Neuron (in vitro differentiated cells): ENCODE data around the gene NPTX1.
A peak's percentile ranks its signal among the peaks of the same experiment; 100 is the strongest.

ENCODE experiments used
- H2AFZ ChIP-seq: one replicate; pipeline ENCODE4 v1.6.1; 2013; ENCODE audit warnings: low read depth, mild to moderate bottlenecking, inconsistent platforms, low read length, moderate library complexity
- H3K27me3 ChIP-seq: one replicate; pipeline ENCODE4 v1.6.1; 2013; ENCODE audit warnings: low read length; ENCODE audit not compliant: insufficient read depth
- H3K36me3 ChIP-seq: one replicate; pipeline ENCODE4 v1.6.1; 2013; ENCODE audit warnings: low read length; ENCODE audit not compliant: insufficient read depth
- H3K4me1 ChIP-seq: one replicate; pipeline ENCODE4 v1.6.1; 2013; ENCODE audit warnings: low read length; ENCODE audit not compliant: insufficient read depth
- H3K4me3 ChIP-seq: 2 replicates; pipeline ENCODE4 v1.5.1; 2013; ENCODE audit warnings: mild to moderate bottlenecking, low read length, moderate library complexity
- H3K9me3 ChIP-seq: one replicate; pipeline ENCODE4 v1.6.1; 2013; ENCODE audit warnings: low read length

The NPTX1 gene

DNA sequence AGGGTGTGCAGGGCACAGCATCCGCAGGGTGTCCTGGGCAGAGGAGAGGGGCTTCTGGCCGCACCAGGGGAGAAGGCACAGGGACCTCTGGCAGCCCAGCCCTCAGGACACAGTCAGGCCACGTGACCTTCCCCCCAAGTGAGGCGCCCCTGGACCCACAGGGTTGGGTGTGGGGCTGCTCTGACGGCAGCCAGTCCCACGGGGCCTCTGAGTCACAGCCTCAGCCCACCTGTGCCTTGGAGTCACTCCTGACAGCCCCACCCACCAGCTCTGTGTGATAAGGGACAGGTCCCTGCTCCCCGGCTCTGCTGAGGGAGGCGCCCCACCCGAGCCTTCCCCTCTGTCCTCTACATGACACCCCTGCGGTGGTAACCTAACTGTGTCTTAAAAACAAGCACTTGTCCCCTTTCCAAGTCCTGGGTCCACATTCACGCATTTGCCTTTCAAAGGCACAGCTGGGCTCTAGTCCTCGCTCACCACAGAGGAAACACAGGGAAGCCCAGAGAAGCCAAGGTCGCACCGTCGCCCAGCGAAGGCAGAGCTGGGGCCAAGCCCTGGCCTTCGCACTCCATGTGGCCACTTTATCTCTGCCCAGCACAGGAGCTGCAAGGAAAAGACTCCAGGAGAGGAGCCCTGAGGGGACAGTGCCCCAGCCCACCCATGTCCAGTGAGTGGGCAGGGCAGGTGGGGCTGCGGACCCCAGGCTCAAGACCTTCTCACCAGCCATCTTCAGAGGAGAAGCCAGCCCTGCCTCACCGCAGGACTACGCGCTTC lies 5.1 kb upstream of the NPTX1 start:
- no peak overlapping the region for H2AFZ ChIP-seq
- no peak overlapping the region for H3K4me3 ChIP-seq
- H3K36me3 ChIP-seq: no peaks in the 10 kb centered on the region
- peaks cover 7% of the 10 kb centered on the region for H3K4me1 ChIP-seq
- H3K9me3 ChIP-seq: no peaks in the 10 kb centered on the region
- peaks cover 73% of the 10 kb centered on the region for H3K27me3 ChIP-seq

DNA sequence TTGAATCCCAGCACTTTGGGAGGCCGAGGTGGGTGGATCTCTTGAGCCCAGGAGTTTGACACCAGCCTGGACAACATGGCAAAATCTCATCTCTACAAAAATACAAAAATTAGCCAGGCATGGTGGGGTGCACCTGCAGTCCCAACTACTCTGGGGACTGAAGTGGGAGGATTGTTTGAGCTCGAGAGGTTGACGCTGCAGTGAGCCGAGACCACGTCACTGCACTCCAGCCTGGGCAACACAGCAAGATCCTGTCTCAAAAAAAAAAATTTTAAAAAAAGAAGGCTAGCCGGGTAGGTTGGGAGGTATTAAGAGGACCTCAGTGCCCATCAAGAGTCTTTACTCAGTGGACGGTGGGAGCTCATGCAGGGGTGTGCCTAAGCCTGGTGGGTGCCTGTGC lies 3.8 kb upstream of the NPTX1 start:
- no peaks in the 10 kb centered on the region for H3K9me3 ChIP-seq
- H3K4me1 ChIP-seq: peaks cover 6% of the 10 kb centered on the region
- H3K36me3 ChIP-seq: no peaks in the 10 kb centered on the region
- no peak overlapping the region for H3K4me3 ChIP-seq
- H3K27me3 ChIP-seq: peaks cover 81% of the 10 kb centered on the region
- no peak overlapping the region for H2AFZ ChIP-seq

DNA sequence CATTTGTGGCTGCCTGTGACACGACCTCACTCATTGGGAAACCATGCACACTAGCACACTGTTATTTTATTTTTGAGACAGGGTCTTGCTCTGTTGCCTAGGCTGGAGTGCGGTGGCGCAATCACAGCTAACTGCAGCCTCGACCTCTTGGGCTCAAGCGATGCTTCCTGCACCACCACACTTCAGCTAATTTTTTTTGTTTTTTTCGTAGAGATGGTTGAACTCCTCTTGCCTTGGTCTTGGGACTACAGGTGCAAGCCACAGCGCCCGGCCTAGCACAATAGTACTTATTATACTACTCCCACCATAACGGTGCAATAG lies 2.8 kb upstream of the NPTX1 start:
- no peak overlapping the region for H2AFZ ChIP-seq

DNA sequence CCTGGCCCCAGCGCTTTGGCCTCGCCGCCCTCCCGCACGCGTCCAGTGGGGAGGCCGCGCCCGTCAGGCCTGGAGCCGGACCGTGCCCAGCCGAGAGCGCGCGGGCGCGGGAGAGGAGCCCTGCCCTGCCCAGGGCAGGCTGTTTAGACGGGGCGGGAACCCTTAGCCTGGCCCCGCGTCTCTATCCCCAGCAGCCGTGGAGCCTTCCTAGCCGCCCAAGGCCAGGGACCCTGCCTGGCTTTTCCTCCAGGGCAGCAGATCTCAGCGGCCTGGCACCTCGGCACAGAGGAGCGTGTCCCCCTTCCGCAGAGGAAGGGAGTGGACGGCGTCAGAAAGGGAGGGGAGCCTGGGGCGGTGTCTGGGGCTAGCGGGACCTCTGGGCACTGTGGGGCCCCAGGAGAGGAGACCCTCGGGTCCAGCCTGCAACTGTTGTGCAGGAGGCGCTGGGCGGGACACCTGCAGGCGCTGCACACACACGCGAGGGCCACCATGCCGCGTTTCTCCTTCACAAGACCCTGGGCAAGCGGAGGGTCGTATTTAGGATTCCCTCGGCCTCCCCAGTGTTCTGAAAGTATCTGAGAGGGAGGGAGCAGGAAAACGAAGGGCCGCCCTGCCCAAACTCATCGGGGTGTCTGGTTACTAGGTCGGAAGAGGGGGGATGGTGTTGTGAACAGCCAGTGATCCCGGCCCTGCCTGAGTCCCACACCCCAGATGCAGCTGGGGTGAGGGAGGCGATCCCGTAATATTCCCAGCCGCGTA lies 2.3 kb upstream of the NPTX1 start:
- peaks cover 78% of the 10 kb centered on the region for H3K27me3 ChIP-seq
- no peak overlapping the region for H3K4me3 ChIP-seq
- peaks cover 16% of the 10 kb centered on the region for H3K4me1 ChIP-seq

More for the DNA sequence above, 2.8 kb upstream of the NPTX1 start:
- Histone ChIP-seq H3K9me3 (no peaks in the 10 kb centered on the region), H3K4me1 (peaks cover 16% of the 10 kb centered on the region), H3K27me3 (peaks cover 81% of the 10 kb centered on the region), H3K36me3 (no peaks in the 10 kb centered on the region), H3K4me3 (no peak overlapping the region)

DNA sequence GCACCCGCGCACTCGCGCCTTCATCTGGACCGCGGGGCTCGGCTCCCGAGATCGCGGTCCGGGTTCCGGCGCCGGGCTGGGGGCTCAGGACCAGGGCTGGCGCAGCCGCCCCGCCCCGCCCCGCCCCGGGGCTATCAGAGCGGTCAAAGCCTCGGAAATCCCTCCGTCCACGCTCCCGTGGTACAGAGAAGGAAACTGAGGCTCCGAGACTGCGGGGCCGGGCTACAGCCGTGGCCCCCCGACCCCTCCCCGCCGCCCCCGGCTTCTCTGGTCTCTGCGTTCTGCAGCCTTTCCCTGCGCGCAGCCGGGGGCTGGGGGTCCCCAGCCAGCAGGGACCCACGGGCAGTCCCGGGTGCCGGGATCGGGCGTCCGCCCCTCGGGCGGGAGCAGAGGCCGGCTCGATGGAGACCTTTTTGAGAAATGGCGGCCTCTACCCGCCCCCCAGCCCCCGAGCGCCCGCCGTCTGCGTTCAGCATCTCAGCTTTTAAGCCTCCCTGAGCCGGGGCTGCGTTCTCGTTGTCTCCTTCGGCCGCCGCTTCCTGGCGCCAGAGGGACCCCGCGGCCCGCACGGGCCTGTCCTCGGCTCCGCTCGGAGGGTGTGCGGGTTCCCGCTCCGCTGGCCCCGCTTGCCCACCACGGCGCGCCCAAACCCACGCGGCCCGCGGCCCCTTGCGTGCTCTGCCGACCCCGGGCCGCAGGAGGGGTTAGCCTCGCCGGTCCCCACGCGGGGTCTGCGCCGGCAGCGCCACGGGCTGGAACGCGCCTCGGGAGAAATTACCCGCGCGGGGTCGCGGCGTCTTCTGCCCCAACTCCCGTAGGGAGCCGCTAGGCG lies 1.5 kb upstream of the NPTX1 start:
- Histone ChIP-seq H3K27me3 (peaks cover 70% of the 10 kb centered on the region), H3K9me3 (no peaks in the 10 kb centered on the region), H3K36me3 (no peaks in the 10 kb centered on the region), H3K4me1 (peaks cover 16% of the 10 kb centered on the region), H2AFZ (peak overlapping the region; percentile 51), H3K4me3 (no peak overlapping the region)

More for the DNA sequence above, 2.3 kb upstream of the NPTX1 start:
- no peaks in the 10 kb centered on the region for H3K9me3 ChIP-seq
- H3K36me3 ChIP-seq: no peaks in the 10 kb centered on the region
- H2AFZ ChIP-seq: peak overlapping the region; percentile 51

DNA sequence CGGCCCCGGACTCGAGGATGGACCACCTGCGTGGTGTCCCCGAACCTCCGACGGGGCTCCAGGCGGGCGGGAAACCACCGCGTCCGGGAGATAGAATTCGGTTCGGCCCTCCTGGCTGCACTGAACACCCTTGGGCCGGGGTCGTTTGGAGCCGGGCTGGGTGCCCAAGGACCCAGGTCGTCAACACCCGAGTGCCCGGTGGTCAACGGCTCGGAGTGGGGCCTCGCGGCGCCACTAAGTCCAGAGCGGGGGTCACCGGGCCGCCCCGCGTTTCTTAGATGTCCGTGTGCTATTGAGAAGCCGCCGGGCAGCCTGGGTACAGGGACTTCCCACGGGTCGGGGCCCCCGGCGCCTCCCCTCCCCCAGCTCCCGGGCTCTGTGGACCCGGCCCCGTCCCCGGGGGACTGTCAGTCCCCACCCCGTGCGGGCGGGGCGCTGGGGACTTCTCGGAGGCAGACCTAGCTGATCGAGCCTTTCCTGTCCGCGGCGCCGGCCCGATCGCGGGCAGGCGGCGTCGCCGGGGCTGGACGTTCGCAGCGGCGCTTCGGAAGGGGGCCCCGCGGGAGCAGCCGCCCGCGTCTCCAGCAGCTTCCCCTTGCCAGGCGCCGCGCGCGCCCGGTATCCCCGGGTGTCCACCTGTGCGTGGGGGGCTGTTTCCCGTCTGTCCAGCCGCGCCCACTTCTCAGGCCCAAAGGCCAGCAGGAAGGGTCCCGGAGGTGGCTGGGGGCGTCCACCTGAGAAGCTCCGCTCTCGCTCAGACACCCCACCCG lies 655 bp upstream of the NPTX1 start:
- Histone ChIP-seq H3K36me3 (no peaks in the 10 kb centered on the region), H3K4me1 (peaks cover 16% of the 10 kb centered on the region), H2AFZ (peak overlapping the region; percentile 51), H3K4me3 (no peak overlapping the region), H3K9me3 (no peaks in the 10 kb centered on the region), H3K27me3 (peaks cover 69% of the 10 kb centered on the region)

DNA sequence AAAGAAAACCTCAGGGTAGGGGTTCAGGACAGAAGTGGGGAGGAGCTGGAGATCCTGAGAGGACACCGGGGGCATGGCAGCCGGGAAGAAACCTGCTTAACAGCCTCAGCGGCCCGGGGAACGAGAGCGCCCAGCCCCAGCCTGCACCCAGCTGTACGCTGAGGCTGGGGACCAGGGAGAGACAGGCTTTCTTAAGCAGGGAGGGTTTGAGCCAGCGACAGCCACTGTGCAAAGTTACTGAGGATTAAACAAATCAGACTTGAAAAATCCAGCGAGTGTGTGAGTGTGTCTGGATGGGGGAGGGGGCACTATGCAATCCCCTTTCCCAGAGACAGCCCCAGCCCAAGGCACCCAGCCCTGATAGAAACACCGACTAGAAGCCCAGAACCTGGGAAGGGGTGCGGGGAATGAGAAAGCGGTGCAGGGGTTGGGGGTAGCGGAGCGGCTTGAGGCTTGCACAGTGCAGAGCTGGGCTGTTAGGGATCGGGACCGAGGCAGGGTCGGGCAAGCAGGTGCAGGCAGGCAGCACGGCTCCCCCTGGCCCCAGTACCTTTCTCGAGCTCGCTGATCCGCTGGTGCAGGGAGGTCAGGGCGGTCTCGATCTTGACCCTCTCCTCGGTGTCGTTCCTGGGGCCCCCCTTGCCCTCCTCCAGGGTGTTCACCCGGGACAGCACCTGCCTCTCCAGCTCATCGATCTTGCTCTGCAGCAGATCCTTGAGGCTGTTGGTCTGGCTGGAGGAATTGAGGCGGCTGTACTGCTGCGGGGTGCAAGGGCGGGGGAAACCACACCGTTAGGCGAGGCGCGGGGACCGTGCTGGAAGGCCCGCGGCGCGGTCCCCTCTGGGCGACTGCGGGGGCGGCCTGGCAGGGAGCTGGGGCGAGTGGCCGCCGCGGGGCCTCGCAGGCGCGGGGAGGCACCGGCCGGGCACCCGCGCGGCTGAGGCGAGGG lies 1.2 kb downstream of the NPTX1 start:
- peak overlapping the region; percentile 38 for H3K4me3 ChIP-seq
- H3K4me1 ChIP-seq: peaks cover 16% of the 10 kb centered on the region
- H2AFZ ChIP-seq: peak overlapping the region; percentile 60
- H3K36me3 ChIP-seq: no peaks in the 10 kb centered on the region
- H3K9me3 ChIP-seq: no peaks in the 10 kb centered on the region
- peaks cover 59% of the 10 kb centered on the region for H3K27me3 ChIP-seq

DNA sequence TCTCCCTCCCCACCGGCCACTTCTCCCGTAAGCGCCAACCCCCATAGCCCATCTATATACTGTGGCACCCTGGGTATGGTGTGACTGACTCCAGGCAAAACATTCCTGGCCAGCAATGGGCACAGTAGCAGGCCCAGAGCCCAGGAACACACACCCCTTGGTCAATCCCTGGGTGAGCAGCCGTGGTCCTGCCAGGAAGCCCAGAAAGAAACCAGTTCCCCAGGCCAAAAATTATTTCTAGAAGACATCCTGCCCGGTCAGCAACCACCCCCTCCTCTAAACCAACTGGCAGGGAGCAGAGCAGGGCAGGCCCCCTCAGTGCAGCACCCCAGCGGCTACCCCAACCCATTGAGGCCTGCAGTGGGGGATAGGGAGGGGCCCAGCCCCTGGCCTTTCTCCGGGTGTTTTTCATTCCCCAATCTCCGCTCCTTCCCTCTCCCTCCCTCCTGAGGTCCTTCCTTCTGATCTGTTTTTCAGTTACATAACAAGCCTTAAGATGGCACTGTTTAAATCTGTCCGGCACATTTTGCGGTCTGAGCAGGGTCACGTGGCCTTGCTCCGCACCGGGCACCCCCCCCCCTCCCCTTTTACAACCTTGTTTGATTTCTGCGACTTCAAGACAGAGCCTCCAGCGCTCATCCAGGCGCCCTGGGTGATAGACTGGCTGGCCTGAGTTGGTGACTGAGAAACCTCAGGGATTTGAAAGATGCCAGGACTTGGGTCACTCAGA lies 2.0 kb downstream of the NPTX1 start:
- Histone ChIP-seq H3K36me3 (no peaks in the 10 kb centered on the region), H2AFZ (peak overlapping the region; percentile 2), H3K4me1 (peaks cover 16% of the 10 kb centered on the region), H3K9me3 (no peaks in the 10 kb centered on the region), H3K4me3 (peak overlapping the region; percentile 38), H3K27me3 (peaks cover 54% of the 10 kb centered on the region)

DNA sequence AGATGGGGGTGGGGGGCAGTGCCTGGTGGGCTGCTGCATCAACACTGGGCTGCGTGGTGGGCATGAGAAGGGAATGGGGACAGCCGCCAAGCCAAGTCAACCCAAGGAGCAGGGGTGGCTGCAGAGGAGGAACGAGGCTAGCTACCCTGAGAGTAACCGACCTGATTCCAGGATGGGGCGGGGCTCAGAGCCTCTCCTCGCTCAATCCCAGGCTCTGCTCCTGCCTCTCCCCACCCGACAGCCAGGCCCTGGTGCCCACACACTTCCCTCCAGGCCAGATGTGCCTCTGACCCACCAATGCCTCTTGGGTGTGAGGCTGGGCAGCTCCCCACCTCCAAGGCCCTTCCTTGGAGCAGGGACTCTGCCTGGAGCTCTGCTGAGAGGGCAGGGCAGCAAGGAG lies 2.7 kb downstream of the NPTX1 start:
- H3K4me3 ChIP-seq: no peak overlapping the region

DNA sequence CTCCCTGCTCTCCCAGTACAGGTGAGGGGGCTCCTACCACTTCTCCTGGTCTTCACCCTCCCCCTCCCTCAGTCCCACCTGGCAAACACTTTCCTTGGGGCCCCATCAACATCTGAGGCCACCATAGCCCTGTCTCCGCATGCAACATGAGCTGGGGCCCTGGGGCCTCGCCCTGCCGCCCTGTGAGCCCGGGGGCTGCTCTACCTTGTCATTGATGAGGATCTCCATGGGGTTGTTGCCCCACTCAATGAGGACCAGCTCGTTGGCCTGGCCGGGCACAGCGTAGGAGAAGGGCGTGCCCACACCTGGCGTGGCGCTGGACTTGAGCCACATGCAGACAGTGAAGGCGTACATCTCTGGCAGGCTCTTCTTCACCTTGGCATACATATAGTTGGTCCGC lies 3.4 kb downstream of the NPTX1 start:
- Histone ChIP-seq H3K9me3 (no peaks in the 10 kb centered on the region), H3K27me3 (peaks cover 44% of the 10 kb centered on the region), H2AFZ (no peak overlapping the region), H3K36me3 (no peaks in the 10 kb centered on the region), H3K4me1 (peaks cover 16% of the 10 kb centered on the region), H3K4me3 (no peak overlapping the region)

More for the DNA sequence above, 2.7 kb downstream of the NPTX1 start:
- Histone ChIP-seq H2AFZ (no peak overlapping the region), H3K27me3 (peaks cover 47% of the 10 kb centered on the region), H3K9me3 (no peaks in the 10 kb centered on the region), H3K4me1 (peaks cover 16% of the 10 kb centered on the region), H3K36me3 (no peaks in the 10 kb centered on the region)

DNA sequence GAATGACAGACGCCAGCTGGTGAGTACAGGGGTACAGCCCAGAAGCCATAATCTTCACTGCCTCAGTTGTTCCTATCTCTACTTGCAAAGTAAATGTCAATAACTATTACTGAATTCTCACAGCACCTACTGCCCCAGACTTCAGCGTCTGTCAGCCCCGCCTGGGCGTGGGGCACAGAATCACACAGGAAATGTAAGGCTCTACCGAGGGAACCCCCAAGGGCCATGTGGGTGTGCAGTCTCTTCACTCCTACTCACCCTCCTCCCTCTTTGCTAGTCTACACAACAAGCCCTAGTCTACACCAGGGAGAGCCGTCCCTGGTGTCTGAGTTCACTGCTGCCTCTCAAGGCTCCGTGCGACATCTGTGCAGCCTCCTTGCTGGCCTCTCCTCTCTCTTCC lies 4.5 kb downstream of the NPTX1 start:
- Histone ChIP-seq H3K4me1 (peaks cover 16% of the 10 kb centered on the region), H3K9me3 (no peaks in the 10 kb centered on the region), H3K27me3 (peaks cover 42% of the 10 kb centered on the region), H3K4me3 (no peak overlapping the region), H2AFZ (no peak overlapping the region), H3K36me3 (no peaks in the 10 kb centered on the region)
